Mucosa of rectum (tissue), 2 donors: Measurements from ENCODE around the gene SPDYE2.
"Not testable (repeated sequence)": the region's sequence is repeated elsewhere in the genome, so short reads cannot be mapped to it uniquely, and the experiment has no call there.

Experiments
- H3K27ac ChIP-seq, 2 donors: one replicate each; pipeline ENCODE4 v1.7.0; 2013; ENCODE audit warnings: inconsistent platforms in 2 of 2, low read depth in 2 of 2, low read length in 2 of 2
- H3K27me3 ChIP-seq, 2 donors: one replicate each; pipeline ENCODE4 v1.7.0; 2013; ENCODE audit warnings: low read length in 2 of 2; ENCODE audit not compliant: control insufficient read depth in 2 of 2, insufficient read depth in 2 of 2
- H3K36me3 ChIP-seq, 2 donors: one replicate each; pipeline ENCODE4 v1.7.0; 2013; ENCODE audit warnings: low read length in 2 of 2; ENCODE audit not compliant: control insufficient read depth in 2 of 2, insufficient read depth in 2 of 2
- H3K4me1 ChIP-seq, 2 donors: one replicate each; pipeline ENCODE4 v1.7.0; 2013; ENCODE audit warnings: low read length in 2 of 2, mild to moderate bottlenecking in 1 of 2; ENCODE audit not compliant: control insufficient read depth in 2 of 2, insufficient read depth in 2 of 2
- H3K4me3 ChIP-seq, 2 donors: one replicate each; pipeline ENCODE4 v1.7.0; 2013; ENCODE audit warnings: low read length in 2 of 2
- H3K9ac ChIP-seq, 2 donors: one replicate each; pipeline ENCODE4 v1.7.0; 2013; ENCODE audit warnings: low read length in 2 of 2, low read depth in 1 of 2, mild to moderate bottlenecking in 1 of 2
- H3K9me3 ChIP-seq, 2 donors: one replicate each; pipeline ENCODE4 v1.7.0; 2013; ENCODE audit warnings: low read length in 2 of 2; ENCODE audit not compliant: control insufficient read depth in 2 of 2
- donor health status: healthy.
- donor health status: Normal muscosa, but diverticular disease.

Gene SPDYE2, protein sequence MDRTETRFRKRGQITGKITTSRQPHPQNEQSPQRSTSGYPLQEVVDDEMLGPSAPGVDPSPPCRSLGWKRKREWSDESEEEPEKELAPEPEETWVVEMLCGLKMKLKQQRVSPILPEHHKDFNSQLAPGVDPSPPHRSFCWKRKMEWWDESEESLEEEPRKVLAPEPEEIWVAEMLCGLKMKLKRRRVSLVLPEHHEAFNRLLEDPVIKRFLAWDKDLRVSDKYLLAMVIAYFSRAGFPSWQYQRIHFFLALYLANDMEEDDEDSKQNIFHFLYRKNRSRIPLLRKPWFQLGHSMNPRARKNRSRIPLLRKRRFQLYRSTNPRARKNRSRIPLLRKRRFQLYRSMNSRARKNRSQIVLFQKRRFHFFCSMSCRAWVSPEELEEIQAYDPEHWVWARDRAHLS

DNA sequence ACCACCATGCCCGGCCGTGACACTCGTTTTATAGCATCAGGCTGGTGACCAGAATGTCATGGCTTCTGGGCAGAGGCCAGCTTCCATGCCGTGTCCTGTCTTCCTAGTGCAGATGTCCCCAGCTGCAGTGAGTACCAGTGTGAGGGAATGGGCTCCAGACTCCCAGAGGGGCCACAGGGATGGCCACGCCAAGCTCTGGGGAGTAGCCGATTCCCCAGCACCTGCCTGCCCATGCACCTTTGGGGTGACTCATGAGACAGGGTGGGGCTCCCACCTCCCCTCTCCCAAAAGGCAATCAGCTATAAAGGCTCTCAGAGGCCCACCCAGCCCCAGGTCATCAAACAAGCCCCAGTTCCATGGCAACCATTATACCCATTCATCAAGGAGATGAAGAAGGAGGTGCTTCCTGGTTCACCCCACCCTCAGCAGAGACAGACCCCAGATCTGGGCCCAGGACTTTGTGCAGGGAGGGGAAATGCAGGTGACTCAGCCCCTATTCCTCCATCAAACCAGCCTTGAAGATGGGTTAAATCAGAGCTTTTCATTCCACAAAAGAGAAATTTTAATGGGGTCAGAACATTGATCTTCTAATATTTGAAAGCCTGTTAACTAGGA, at the start of gene SPDYE2:
SPDYE2 (plus strand) TSS at position 419 of the 615 bp plus-strand sequence. CDS start 2,030 bp downstream, outside the sequence.
- not testable (repeated sequence) for H3K4me3 ChIP-seq, H3K36me3 ChIP-seq, H3K27ac ChIP-seq, H3K27me3 ChIP-seq, H3K9me3 ChIP-seq, H3K4me1 ChIP-seq, H3K9ac ChIP-seq

DNA sequence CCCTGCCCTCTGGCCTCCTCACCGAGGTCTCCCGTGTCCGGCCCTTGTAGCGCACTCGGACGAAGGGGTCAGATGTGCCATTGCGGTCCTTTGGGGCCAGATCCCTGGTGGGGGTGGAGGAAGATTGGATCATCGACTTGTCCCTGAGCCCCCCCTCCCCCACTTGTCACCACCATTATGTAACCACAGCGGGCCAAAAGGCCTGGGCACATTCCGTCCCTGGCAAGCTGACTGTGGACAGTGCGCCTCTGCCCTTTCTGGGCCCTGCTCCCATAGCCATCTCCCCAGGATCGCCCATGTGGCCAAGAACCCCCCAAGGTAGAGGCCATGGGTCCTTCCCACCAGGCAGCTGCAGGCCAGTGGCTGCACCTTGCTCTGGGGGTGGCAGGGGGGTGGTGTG, 47.9 kb upstream of the SPDYE2 start:
- H3K27me3 ChIP-seq, H3K4me3 ChIP-seq, H3K4me1 ChIP-seq, H3K27ac ChIP-seq, H3K9ac ChIP-seq, H3K36me3 ChIP-seq, H3K9me3 ChIP-seq: not testable (repeated sequence)

GRCh38 chr7:102505298-102506185, 45.5 kb upstream of the SPDYE2 start:
- not testable (repeated sequence) for H3K4me1 ChIP-seq, H3K36me3 ChIP-seq, H3K4me3 ChIP-seq, H3K27ac ChIP-seq, H3K9me3 ChIP-seq, H3K27me3 ChIP-seq, H3K9ac ChIP-seq

DNA sequence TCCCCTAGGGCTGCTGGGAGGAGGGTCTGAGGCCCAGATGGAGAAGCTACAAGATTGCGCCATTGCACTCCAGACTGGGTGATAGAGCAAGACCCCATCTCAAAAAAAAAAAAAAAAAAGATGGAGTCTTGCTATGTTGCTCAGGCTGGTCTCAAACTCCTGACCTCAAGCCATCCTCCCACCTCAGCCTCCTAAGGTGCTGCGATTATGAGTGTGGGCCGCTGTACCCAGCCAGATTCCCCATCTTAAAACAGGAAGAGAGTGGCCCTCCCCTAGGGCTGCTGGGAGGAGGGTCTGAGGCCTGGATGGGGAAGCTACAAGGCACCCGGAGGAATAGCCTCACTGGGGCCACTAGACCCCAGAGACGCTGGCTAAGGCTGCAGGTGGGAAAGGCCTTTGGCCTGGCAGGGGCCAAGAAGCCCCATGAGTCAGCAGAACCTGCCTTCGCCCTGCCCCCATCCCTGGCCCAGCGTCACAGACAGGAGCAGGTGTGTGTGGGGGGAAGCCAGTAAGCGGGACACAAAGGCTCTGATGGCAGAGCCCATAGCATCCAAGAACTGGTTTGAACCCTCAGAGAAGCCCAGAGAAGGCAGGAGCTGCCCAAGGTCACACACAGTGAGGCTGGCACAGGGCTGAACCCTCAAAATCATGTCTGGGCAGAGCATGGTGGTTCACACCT, 43.5 kb upstream of the SPDYE2 start:
- not testable (repeated sequence) for H3K36me3 ChIP-seq, H3K9ac ChIP-seq, H3K9me3 ChIP-seq, H3K4me3 ChIP-seq, H3K27ac ChIP-seq, H3K4me1 ChIP-seq, H3K27me3 ChIP-seq

DNA sequence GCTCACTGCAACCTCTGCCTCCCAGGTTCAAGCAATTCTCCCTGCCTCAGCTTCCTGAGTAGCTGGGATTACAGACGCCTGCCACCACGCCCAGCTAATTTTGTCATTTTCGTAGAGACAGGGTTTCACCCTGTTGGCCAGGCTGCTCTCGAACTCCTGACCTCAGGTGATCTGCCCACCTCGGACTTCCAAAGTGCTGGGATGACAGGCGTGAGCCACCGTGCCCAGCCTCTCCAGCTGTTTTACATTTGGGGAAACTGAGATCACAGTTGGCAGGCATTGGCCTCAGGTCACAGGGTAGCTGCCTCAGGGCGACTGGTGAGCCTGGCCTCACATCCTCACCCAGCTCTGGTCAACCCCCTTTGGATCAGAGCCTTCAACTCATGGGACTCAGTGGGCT, 40.5 kb upstream of the SPDYE2 start:
- H3K27me3 ChIP-seq: not testable (repeated sequence)

GRCh38 chr7:102511860-102512522, 39.0 kb upstream of the SPDYE2 start:
- not testable (repeated sequence) for H3K36me3 ChIP-seq, H3K9me3 ChIP-seq, H3K4me1 ChIP-seq, H3K9ac ChIP-seq, H3K4me3 ChIP-seq, H3K27me3 ChIP-seq
- H3K27ac ChIP-seq: peak overlapping the region in 1 of 2 donors; percentile 52

More for the DNA sequence above, 40.5 kb upstream of the SPDYE2 start:
- H3K36me3 ChIP-seq, H3K27ac ChIP-seq, H3K4me3 ChIP-seq, H3K9me3 ChIP-seq, H3K9ac ChIP-seq, H3K4me1 ChIP-seq: not testable (repeated sequence)

- H3K27me3 ChIP-seq, H3K36me3 ChIP-seq, H3K9ac ChIP-seq, H3K4me3 ChIP-seq, H3K9me3 ChIP-seq, H3K4me1 ChIP-seq: not testable (repeated sequence)
- H3K27ac ChIP-seq: peak overlapping the region in 1 of 2 donors; percentile 52
Measured at GRCh38 chr7:102512642-102513221, 38.3 kb upstream of the SPDYE2 start.

GRCh38 chr7:102514881-102515721, 35.9 kb upstream of the SPDYE2 start:
- not testable (repeated sequence) for H3K36me3 ChIP-seq, H3K4me1 ChIP-seq, H3K27ac ChIP-seq, H3K4me3 ChIP-seq, H3K27me3 ChIP-seq, H3K9ac ChIP-seq, H3K9me3 ChIP-seq

- H3K9ac ChIP-seq, H3K27me3 ChIP-seq, H3K27ac ChIP-seq, H3K4me3 ChIP-seq, H3K36me3 ChIP-seq, H3K4me1 ChIP-seq, H3K9me3 ChIP-seq: not testable (repeated sequence)
Measured at GRCh38 chr7:102515889-102516288, 35.1 kb upstream of the SPDYE2 start.
